ENCODE results near the gene DGCR6L.
"Not testable (repeated sequence)": the region's sequence is repeated elsewhere in the genome, so short reads cannot be mapped to it uniquely, and the experiment has no call there.

- TF ChIP-seq, protein P1, sequence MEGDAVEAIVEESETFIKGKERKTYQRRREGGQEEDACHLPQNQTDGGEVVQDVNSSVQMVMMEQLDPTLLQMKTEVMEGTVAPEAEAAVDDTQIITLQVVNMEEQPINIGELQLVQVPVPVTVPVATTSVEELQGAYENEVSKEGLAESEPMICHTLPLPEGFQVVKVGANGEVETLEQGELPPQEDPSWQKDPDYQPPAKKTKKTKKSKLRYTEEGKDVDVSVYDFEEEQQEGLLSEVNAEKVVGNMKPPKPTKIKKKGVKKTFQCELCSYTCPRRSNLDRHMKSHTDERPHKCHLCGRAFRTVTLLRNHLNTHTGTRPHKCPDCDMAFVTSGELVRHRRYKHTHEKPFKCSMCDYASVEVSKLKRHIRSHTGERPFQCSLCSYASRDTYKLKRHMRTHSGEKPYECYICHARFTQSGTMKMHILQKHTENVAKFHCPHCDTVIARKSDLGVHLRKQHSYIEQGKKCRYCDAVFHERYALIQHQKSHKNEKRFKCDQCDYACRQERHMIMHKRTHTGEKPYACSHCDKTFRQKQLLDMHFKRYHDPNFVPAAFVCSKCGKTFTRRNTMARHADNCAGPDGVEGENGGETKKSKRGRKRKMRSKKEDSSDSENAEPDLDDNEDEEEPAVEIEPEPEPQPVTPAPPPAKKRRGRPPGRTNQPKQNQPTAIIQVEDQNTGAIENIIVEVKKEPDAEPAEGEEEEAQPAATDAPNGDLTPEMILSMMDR (IDR thresholded peaks at IDR 0.05), result not testable (repeated sequence)
- not testable (repeated sequence) for TF ChIP-seq POLR2A, POLR2AphosphoS5 (IDR thresholded peaks at IDR 0.05)
These were observed 10.8 kb downstream of the DGCR6L start for GRCh38 chr22:20308806-20309650.

Measured in breast epithelium (tissue), 3 donors.